GM12872 (cell line): Measurements from ENCODE around the gene THSD7B.

Source experiments
- CTCF ChIP-seq: IDR thresholded peaks from 3 replicates; pipeline ENCODE4 v1.5.1; 2011; ENCODE audit warnings: low read depth, mild to moderate bottlenecking, low read length, moderate library complexity; ENCODE audit not compliant: insufficient read depth

Gene THSD7B

DNA sequence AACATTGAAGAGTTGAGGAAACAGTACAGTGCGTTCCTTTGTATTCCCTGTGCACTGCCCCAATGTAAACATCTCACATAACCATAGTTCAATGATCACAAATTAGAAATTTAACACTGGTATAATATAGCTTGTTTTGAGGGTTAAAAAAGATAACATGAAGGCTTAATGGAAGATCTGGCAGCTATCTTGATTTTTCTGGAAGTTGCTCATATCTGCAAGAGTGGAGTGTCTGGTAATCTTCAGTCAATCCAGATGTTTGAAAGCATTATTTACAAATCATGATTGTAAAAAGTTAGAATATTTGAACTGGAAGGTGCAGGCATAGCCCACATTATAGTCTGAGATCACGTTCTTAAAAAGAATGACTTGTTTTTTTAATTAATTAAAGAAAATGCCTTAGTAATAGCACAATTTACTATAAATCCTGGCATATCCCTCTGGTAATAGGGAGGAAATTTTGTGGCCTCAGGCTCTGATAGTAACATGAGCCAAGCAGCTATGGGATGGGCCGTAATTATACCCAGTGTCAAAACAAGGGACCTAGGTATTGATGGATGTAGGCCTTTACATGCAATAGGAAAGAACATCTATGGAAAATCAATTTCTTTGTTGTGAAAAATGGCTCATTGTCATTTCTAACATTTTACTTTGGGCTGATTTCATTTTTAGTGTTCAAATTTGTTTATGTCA lies 418.0 kb downstream of the THSD7B start:
- no peak for TF ChIP-seq CTCF

DNA sequence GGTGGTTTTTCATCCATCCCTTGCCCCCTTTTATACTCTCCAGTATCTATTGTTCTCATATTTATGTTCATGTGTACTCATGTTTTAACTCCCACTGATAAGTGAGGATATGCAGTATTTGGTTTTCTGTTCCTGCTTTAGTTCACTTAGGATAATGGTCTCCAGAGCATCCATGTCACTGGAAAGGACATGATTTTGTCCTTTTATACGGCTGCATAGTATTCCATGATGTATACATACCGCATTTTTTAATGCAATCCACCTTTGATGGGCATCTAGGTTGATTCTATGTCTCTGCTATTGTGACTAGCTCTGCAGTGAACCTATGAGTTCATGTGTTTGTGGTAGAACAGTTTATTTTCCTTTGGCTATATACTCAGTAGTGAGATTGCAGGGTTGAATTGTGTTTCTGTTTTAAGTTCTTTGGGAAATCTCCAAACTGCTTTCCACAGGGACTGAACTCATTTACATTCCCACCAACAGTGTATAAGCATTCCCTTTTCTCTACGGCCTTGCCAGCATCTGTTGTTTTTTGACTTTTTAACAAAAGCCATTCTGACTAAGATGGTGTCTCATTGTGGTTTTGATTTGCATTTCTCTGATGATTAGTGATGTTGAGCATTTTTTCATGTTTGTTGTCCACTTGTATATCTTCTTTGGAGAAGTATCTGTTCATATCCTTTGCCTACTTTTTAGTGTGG lies 420.2 kb downstream of the THSD7B start:
- no peak for TF ChIP-seq CTCF

GRCh38 chr2:137187216-137187615 lies 421.9 kb downstream of the THSD7B start:
- TF ChIP-seq CTCF: no peak

DNA sequence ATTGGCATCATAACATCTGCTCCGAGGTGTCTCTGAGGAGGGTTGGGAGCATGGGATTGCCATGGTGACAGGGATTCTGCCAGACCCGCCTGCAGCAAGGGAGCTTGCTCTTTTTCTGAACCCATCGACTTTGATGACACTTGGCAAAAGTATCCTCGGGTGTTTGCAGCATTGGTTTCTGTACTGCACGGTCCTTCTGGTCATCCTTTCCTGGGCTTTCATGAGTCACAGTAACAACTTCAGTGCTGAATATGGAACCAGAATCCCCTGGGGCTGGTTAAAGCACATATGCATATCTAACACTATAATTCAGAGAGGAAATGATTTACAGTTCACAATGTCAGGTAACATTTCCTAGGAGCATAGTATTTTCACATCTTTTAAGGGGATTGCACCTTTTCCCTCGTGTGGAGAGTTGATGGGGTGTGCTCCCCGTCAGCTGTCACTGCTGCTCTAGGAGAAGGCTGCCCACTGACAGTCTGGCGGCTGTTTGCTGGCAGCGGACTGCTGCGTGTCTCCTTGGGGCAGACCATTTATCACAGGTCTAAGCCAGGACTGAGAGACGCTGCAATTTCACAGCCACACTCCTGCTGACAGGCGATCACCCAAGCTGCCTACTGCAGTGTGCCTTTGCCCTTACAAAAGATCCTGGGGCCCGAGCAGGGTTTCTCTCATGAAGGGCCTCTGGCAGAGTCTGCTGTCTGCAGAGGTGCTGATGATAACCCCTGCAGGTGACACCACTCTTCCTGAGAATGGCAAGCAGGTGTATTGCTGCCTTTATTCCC lies 425.3 kb downstream of the THSD7B start:
- TF ChIP-seq CTCF: no peak

DNA sequence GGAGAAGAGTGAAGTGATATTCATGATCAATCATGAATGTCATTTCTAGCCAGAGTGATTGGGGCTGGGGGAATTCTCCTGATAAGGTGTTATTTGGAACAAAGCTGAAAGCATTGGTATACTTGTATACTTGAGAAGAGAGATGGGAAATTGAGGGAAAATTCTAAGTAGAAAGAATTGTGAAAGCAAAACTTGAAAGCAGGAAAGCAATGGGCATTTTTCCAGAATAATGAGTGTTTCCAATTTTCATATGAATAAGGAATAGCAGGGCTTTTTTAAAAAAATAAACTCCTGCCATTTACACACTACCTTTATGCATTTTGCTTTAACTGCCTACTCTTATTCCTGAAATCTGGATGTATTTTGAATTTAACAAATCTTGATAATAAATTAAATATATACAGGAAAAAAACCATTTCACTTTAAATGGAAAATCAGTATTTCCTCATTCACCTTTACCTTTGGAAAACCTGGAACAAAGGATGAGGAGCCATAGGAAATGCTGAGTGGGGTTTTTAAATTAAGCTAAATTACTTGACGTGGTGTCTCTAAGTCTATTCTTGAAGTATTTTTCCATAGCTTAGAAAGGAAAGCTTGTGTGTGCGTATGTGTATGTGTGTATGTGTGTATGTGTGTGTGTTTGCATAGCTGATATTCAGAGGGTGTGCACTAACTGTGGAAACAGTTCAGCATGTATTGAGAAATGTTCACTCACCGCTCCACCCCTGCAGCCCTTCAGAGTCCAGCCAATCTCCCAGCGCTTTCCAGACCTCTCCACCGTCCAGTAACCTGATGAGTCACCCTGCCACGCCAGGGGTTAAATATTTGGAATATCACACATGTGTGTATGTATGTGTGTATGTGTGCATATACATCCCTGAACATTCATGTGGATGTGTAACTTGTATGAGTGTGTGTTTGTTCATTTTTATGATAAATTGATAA lies 427.3 kb downstream of the THSD7B start:
- no peak for TF ChIP-seq CTCF

DNA sequence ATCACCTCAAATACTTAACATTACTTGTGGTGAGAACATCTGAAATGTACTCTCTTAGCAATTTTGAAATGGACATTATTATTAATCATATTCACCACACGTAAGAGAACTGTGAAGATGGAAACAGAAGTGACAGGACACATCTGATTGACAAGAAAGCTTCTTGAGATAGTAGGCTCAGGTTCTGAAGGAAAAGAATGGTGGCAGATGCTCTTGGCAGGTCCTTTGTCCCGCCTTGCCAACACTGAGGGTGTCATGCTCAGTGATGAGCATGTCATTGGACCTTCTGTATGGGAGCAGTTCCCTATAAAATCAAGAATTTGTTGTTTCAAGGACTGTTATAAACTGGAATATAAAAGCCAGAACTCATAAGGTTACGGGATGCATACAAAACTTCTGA lies 428.1 kb downstream of the THSD7B start:
- no peak for TF ChIP-seq CTCF
